ENCODE data around the gene ZCCHC14.
"Not testable (repeated sequence)": the region's sequence is repeated elsewhere in the genome, so short reads cannot be mapped to it uniquely, and the experiment has no call there.

The ZCCHC14 gene

GRCh38 chr16:87524407-87524806 is 31.6 kb upstream of the ZCCHC14 start:
- no peak for DNase-seq (ENCODE audit: low read depth)

- DNase-seq (ENCODE audit: low read depth) = not testable (repeated sequence)
Observed at GRCh38 chr16:87523605-87524004, 30.8 kb upstream of the ZCCHC14 start.

- not testable (repeated sequence) for DNase-seq (ENCODE audit: low read depth)
Observed at GRCh38 chr16:87521764-87522163, 28.9 kb upstream of the ZCCHC14 start.

GRCh38 chr16:87519170-87519569 is 26.3 kb upstream of the ZCCHC14 start:
- DNase-seq (ENCODE audit: low read depth) = not testable (repeated sequence)

DNA sequence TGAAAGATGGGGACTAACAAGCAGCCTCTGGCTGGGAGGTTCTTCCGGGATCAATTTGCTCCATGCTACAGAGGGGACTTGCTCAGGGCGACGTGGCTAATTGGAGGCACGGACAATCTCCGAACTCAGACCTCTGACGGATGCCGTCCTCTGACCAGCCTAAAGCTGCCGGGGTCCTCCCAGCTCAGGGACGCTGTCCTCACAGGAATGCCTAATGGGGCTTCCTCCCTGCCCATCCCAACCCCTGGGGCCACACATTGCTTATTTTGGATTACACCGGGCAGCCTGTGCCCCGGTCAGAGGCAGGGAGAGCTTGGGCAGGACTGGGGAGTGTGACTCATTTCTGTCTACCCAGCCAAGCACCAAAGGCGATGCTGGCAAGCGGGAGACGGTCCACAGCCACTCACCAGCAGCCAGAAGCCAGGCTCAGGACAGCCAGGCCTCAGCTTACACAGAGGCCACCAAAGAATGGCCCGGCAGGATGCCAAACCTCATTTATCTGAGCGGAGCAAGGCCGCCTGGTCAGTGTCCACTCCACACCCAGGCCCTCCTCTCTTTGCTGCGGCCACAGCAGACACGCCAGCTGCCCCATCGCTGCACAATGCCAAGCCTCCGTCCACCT is 25.7 kb upstream of the ZCCHC14 start:
- not testable (repeated sequence) for DNase-seq (ENCODE audit: low read depth)

- not testable (repeated sequence) for DNase-seq (ENCODE audit: low read depth)
Observed at GRCh38 chr16:87517610-87518429, 25.0 kb upstream of the ZCCHC14 start.

GRCh38 chr16:87516361-87516760 is 23.5 kb upstream of the ZCCHC14 start:
- no peak for DNase-seq (ENCODE audit: low read depth)

DNA sequence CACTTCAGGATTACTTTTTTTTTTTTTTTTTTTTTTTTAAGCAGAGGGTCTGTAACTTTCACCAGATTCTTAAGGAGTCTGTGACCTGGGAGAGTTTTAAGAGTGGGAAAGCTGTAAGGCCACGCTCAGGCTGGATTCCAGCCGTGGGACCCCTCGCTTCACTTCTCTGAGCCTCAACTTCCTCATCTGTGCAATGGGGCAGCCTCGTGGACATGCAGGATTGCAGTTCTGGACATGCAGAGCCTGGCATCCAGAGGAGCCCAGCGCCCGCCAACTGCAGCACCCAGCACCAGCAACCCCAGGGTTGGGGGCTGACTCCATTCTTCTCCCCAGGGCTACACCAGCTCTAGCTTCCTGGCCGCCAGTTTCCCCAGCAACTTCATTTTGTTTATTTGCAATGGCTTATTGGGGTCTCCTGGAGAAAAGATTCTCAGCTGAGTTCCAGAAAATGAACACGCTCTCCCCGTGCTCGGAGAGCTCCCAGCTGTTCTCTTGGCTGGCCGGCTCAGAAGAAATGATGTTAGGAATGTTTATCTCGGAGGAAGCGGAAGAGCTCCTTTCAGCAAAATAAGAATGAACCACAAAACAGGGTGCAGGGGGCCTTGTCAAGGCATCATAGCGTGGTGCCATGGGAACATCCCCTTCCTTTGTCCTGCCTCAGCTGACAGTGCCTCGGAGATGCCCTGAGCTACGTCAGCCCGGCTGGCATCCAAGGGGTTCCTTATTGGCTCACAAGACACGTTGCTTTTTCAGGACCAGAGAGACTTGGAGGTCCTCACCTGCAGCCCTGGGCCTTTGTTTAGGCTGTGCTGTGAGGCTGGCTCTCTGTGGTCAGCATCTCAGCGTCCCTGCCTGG is 22.9 kb upstream of the ZCCHC14 start:
- DNase-seq (ENCODE audit: low read depth) = no peak

DNA sequence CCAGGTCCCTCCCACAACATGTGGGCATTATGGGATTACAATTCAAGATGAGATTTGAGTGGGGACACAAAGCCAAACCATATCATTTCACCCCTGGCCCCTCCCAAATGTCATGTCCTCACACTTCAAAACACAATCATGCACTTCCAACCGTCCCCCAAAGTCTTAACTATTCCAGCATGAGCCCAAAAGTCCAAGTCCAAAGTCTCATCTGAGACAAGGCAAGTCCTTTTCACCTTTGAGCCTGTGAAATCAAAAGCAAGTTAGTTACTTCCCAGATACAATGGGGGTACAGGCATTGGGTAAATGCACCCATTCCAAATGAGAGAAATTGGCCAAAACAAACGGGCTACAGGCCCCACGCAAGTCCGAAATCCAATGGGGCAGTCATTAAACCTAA is 17.0 kb upstream of the ZCCHC14 start:
- DNase-seq (ENCODE audit: low read depth) = not testable (repeated sequence)

DNA sequence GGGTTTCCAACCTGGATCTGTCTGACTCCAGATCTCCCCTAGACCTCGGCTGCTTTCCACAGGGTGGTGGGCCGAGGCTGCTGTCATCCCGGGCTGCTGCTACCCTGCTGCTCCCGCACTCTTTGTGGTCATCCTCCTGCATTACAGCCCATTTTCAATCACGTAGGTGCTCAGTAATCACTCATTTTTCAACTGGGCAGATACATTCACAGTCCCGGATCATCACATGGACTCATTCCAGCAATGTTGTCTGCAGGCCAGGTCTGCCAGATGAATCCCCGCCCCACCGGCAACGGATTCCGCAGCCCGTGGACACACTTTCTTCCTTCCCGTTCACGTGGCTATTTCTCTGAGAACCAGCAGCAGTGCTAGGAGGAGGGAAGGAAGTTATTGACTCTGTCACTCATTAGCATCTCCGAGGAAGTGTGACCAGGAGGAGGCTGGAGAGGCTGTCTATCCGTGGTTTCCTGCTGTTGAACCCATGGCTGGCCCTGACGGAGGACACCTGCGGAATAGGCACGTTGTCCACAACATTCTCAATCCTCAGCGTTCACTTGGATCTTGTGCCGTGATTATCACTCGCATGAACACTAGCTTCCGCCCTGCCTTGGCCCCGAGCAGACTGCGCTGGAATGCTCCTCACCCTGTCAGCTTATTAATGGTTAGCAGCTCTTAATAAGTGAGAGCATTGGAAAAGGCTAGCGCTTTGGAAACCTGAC is 14.7 kb upstream of the ZCCHC14 start:
- DNase-seq (ENCODE audit: low read depth) = no peak

- DNase-seq (ENCODE audit: low read depth) = no peak
Observed at GRCh38 chr16:87506423-87507350, 13.9 kb upstream of the ZCCHC14 start.

DNA sequence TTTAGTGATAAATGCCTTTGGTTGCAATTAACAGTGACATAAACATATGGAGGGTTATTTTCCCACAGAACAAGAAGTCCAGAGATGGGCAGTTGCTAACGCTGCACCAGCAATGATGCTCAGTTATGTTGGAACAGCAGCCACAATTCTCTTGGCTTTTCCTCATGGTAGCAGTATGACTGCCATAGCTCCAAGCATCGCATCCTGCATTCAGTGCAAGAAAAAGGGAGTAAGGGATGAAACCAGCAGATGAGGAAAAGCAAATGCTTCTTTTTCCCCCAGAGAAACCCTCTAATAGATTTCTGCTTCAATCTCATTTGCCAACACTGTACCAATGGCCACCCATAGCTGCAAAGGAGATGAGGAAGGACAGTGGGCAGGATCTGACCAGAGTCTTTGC is 13.0 kb upstream of the ZCCHC14 start:
- DNase-seq (ENCODE audit: low read depth) = no peak

DNA sequence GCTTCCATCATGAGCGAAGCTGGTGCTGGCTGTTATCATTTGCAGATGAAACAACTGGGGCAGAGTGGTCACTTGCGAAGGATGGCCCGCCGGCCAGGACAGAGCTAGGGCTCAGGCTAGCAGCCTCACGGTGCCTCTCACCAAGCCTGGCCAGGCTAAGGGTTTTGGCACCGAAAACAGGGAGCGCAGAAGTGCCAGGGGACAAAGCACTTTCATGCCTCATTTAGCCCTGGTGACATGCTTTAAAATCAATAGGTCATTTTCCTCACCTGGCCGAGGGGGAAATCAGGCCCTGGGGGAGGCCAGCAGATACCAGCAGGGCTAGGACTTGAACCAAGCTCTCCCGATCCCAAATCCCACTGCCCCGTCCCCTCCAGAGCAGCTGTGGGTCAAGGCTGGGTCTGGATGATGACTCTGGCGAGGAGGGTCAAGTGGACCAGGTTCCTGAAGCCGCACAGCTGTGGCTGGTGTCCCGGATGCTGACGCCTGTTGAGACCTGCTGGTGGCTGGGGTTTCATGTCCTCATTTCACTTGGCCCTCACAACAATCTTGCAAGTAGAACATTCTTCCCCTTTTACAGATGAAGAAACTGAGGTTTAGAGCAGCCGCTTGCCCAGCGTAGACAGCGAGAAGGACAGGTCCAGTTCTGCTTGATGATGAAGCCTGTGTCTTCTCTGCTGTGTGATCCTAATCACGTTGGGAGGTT is 10.6 kb upstream of the ZCCHC14 start:
- DNase-seq (ENCODE audit: low read depth) = not testable (repeated sequence)

- DNase-seq (ENCODE audit: low read depth) = no peak
Observed at GRCh38 chr16:87502308-87502969, 9.6 kb upstream of the ZCCHC14 start.

- DNase-seq (ENCODE audit: low read depth) = no peak
Observed at GRCh38 chr16:87501117-87501516, 8.3 kb upstream of the ZCCHC14 start.

DNA sequence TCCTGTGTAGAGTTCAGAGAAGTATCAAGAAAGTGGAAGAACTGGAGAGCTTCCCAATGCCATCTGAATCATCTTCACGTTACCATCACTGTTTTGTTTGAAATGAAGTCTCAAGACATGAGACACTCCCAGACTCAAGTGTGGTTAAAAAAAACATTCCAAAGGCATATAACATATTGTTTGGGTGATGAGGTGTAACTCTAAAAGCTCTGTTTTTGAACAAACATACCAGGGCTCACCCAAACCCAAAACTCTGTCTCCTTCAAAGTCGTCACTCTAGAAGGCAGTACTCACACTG is 6.3 kb upstream of the ZCCHC14 start:
- peak; percentile 49 for DNase-seq (ENCODE audit: low read depth)

DNA sequence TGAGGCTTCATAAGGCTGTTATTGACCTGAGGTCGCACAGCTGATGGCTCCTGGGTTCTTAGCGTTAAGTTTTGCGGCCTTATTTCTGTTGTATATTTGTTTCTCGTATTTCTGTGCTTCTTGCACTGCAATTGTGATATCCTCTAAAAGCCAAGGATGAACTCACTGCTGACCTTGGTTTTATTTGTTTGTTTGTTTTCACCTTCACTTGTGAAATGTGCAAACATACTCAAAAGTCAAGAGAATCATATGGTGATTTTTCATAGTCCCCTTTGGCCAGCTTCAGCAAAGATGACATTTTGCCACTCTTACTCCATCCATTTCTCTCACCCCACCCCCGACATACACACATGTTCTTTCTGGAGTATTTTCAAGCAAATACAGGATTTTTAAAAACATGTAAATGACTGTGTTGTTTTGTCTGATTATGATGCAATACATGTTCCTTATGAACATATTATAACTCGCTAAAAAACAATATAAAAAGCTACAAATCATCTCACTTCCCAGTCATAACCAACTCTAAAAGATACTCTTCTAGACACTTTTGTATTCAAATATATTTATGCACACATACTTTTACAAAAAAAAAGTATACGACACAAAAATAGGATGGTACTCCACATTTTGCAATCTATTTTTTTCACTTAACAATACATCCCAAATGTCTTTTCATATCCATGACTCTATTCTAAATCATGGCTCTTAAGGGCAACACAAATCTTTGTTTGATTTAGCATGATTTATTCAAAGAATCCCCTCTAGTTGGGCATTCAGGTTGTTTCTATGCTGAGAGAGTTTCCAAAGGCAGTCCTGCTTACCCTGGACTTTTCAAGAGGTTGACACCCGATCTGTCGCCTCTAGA is 5.7 kb upstream of the ZCCHC14 start:
- DNase-seq (ENCODE audit: low read depth) = no peak

GRCh38 chr16:87497767-87498290 is 5.0 kb upstream of the ZCCHC14 start:
- DNase-seq (ENCODE audit: low read depth) = not testable (repeated sequence)
